Hematopoietic multipotent progenitor cell treated with erythropoietin and hydrocortisone succinate and interleukin-3 and kit ligand, for 15 days (in vitro differentiated cells): ENCODE data around the gene WDR1.

Source experiments
- DNase-seq: peaks from one replicate; pipeline ENCODE4 v3.0.0-alpha.2; 2015; ENCODE audit warnings: low spot score

The WDR1 gene

GRCh38 chr4:10085386-10085785, 31.2 kb downstream of the WDR1 start:
- no peak for DNase-seq

DNA sequence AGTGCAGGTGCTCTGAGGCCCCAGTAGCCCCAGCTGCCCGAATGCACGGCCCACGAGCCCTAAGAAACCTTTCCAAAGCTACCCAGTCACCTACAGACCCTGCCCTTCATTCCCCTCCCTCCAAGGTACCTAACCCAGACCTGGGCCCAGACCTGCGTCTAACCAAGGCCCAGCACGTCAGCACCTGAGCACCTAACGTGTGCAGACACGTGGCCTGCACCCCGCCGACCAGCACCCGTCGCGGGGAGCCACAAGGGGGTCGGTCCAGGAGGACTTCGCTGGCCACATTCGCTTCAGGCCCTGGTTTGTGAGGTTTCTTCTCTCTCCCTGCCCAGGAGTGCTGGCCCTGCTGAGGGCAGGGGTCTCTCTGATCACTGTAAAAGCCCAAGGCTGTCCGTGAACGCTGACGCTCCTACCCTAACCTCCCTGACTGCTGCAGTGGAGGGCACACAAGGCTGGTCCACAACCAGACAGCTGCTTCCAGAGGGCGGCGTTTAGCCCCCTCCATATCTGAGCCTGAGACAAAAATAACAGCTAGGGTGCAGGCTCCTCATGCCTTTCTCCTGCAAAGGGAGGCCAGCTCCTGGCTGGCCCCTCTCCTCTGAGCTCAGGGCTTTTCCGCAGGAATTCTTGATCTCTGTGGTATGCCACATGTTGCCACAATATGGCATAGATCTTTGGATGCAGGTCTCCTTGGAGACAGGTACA, 31.8 kb downstream of the WDR1 start:
- no peak for DNase-seq

- no peak for DNase-seq
Measured at GRCh38 chr4:10083861-10084641, 32.5 kb downstream of the WDR1 start.

- DNase-seq, result no peak
Measured at GRCh38 chr4:10083331-10083771, 33.2 kb downstream of the WDR1 start.

DNA sequence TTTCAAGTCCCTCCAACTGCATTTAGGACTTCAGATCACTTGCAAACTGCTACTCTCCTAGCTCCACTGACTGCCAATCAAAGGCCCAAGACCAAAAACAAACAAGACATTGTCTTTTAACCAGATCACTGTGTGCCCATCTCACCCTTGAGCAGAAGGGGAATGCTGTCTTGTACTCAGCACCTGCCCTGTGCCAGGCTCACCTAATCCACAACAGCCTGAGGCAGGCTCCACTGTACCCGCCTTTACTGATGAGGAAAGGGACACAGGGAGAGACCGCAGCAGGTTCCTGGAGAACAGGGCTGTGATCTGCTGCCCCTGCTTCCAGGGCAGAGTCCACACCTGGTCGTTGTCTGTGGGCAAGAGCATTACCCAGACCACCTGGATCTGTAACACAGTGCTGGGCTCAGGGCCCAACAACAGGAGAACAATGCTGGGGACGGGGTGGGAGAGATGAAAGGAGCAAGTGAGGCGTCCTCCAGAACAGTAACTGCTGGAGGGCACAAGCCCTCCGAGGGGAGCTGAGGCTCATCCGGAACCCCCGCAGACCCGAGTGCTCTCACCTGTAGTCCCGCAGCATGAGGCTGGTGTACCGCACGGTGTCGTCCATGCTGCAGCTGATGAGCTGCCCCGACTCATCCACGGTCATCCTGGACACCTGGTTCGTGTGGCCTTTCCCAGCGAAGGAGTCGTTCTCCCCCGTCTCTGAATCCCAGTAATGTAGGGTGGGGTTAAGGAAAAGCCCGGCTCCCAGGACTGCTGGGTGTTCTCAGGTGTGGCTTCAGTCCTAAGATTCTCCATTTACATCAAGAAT, 33.9 kb downstream of the WDR1 start:
- no peak for DNase-seq

DNA sequence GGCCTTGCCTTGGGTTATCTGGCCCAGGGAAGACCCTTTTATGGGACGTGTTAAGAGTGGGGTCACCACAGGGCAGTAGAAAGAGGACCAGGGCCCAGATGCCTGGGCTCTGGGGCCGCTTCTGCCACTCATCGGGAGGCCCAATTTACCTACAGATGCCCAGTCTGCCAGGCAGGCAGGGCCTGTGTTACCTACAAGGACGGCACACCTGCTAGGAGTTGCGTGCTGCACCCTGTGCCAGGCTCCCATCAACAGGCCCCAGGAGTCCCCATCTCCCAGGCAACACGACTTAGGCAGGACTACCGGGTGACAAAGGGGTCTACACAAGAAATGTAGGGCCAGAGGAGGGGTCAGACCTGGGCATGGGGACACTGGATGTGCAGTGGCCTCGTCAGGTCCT, 34.6 kb downstream of the WDR1 start:
- no peak for DNase-seq

GRCh38 chr4:10081218-10081606, 35.4 kb downstream of the WDR1 start:
- DNase-seq, result no peak

DNA sequence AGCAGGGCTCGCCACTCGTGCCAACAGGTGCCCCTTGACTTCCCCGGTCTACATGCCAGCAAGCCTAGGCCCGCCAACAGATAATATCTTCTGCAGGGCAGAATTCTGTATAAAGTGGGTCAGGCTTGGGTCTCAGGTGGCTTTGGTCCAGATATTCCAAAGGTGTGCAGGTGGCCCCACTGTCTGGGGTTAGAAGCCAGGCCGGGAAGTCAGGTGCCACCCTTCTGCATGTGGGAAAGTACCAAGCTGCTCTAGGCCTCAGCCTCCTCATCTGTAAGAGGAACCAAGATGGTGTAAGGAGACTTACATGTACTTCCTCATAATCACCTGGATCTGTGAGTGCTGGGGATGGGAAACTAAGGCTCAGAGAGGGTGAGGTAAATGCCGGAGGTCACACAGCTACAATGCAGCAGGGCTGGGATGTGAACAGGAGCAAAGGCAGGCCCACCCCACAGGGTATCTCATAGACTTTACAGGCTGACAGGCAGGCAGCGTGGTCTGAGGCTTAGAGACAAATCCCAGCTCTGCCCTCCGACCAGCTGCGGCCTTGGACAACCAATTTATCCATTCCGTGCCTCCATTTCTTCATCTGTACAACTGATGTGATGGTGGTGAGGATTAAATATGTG, 35.9 kb downstream of the WDR1 start:
- DNase-seq, result no peak

GRCh38 chr4:10079912-10080588, 36.5 kb downstream of the WDR1 start:
- no peak for DNase-seq

GRCh38 chr4:10079256-10079655, 37.3 kb downstream of the WDR1 start:
- no peak for DNase-seq

GRCh38 chr4:10078481-10079233, 37.9 kb downstream of the WDR1 start:
- DNase-seq, result no peak

DNA sequence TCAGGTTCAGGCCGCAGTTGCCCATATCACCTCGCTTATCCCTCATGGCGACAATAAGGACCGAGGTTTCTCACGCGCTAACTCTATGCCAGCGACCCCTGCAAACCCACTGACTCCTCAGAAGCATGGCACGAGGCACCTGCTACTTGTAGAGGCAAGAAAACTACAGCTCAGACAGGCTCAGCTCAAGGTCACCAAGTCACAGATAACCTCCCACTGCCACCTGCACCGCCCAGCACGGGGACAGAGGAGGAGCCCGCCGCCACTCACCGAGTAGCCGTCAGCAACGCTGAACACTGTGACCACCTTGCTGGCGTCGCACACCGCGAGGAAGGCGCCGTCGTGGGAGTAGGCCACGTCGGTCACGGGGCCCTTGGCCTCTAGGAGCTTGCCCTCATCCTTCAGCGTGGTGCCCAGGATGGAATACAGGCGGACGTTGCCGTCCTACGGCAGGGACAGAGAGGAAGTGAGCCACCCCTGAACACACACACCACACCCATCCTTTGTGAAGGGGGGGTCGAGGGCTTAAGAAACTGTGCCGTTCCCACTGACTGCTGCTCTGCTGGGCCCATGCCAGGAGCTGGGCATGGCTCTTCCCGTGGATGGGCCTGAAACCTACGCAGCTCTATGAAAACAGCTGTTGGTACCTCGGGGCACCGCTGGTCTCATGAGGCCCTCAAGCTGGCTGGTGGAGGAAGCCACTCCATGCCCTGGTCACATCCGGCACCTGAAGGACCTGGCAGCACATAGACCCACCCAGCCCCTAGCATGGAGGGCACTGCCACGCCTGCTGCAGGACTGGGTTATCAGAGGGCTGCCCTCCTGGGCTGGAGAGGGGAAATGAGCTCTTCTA, 38.9 kb downstream of the WDR1 start:
- DNase-seq, result no peak

GRCh38 chr4:10077076-10077475, 39.5 kb downstream of the WDR1 start:
- DNase-seq, result no peak

DNA sequence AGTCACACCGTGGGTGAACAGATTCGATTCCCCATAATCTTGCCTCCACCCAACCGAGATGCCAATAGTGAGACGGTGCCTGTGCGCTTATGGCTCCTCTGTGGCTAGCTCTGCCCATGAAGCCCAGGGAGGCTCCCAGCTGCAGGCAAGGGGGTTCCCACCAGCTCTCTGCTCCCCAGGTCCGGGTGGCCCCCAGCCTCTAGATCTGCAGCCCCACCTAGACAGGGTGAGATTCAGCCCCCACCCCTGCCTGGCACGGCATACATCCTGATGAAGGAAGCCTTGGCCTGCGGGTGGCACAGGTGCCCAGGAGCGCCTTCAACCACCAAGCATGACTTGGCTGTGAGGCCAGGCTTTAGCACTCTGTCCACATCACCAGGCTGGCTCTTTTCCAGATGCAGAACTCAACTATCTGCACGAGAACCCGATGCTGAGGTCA, 40.6 kb downstream of the WDR1 start:
- no peak for DNase-seq

DNA sequence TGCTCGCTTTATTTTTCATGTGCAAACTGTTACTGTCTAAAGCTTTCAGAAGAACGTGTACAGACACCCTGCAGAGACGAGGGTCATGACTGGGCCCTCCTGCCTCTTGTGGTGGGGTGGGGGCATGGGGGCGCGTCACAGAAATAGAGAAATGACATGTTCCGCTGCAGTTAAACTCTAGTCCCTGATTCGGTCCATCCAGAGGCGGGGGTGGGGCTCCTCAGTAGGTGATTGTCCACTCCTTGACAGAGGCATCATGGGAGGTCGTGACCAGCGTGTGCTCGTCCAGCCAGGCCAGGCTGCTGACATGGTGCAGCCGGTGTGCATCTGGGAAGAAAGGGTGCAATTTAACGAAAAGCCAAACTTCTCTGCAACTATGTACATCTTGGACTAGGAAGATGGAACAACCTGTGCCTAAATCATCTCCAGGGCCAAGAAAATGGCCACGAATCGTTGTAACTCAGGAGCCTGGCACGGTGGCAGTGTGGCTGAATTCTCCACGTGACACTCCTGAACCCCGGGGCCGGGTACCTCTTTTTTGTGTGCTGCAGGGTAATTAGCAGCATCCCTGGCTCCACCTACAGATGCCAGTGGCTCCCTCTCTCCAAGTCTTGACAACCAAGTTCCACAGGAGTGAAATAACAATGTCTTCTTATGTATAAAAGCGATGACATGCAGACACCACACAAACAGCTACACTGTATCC, 41.3 kb downstream of the WDR1 start:
- DNase-seq, result no peak

DNA sequence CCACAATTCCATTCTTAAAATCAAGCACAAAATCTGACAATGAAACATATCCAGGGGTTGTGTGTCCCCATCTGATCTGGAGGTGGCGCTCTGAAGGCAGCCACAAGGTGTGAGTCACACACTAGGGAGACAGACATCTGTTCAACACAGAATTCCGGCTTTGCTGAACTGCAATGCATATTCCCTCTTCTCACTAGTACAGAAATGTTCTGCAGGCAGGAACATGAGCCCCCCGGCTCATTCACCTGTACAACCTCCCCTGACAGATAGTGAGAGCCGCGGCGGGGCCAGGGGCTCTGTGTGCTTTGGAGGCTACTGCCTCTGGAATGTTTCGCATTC, 41.9 kb downstream of the WDR1 start:
- peak; percentile 29 for DNase-seq

DNA sequence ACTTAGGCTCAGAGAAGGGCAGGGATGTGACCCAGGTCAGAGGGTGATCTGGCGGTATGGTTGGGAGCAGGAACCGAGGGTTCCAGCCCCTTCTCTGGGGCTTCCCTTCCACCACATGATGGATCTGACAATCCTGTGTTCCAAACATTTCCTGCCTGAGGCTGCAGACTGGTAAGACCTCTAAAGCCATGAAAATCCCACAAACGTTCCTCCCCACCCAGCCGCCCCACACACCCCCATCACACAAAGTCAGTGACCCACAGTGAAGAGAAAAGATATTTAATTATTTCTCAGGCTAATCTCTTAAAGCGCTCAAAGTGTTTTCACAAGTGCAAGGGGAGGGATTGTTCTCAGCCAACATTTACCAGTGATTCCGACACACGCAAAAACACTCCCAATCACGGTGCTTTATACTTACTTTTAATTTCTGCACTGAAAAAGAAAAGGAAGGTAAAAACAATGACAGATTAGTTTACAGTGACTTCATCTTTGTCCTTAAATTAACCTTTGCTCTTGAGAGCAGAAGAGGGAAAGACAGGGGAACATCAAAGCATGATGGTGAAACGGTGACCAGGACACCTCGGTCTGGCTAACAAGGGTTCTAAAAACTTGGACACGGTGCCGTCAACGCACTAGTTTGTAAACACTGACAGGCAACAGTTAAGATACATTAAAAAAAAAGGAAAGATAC, 42.4 kb downstream of the WDR1 start:
- no peak for DNase-seq

- DNase-seq, result no peak
Measured at GRCh38 chr4:10072420-10073017, 44.1 kb downstream of the WDR1 start.
